LNCAP (cell line): ENCODE measurements around the gene RPL39L.

Experiments
- TF ChIP-seq, protein P1 (sequence below): fragments of 450-650 bp; IDR thresholded peaks from 2 replicates; pipeline ENCODE4 v1.5.1; 2017; ENCODE audit warnings: mild to moderate bottlenecking

The RPL39L gene

DNA sequence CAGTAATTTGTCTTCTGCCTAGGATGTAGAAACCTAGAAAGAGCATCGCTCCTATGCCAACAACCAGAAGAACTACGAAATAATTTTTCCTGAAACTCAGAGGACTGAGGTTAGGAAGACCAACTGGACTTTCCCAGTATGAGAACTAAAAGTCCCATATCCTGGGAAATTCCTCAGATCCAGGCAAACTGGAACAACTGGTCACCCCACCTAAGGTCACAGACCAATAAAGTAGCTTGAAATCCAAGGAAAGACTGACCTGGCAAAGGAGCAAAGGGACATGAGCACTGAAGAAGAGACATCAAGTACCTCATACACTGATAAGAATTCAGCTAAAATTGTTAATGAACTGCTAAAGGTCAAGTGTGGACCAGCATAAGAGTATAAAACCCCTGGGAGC lies 6.6 kb downstream of the RPL39L start:
- TF ChIP-seq, protein P1, sequence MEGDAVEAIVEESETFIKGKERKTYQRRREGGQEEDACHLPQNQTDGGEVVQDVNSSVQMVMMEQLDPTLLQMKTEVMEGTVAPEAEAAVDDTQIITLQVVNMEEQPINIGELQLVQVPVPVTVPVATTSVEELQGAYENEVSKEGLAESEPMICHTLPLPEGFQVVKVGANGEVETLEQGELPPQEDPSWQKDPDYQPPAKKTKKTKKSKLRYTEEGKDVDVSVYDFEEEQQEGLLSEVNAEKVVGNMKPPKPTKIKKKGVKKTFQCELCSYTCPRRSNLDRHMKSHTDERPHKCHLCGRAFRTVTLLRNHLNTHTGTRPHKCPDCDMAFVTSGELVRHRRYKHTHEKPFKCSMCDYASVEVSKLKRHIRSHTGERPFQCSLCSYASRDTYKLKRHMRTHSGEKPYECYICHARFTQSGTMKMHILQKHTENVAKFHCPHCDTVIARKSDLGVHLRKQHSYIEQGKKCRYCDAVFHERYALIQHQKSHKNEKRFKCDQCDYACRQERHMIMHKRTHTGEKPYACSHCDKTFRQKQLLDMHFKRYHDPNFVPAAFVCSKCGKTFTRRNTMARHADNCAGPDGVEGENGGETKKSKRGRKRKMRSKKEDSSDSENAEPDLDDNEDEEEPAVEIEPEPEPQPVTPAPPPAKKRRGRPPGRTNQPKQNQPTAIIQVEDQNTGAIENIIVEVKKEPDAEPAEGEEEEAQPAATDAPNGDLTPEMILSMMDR, result no peak

DNA sequence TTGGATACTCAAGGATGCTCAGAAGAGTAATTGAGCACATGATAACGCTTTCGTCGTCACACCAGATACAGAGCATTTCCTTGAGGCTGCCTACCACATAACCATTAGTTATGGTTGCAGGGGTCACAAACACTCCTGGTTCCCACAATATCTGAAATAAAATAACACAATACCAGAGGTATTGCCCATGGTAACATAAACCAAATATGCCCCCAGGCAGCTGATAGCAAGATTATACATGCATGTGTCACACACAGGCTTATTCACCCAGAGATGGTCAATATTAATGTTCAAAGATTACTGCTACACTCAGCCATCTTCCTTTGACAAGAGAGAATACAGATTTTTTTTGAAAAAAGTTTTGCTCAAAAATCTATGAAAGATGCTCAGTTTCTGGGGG lies 7.3 kb downstream of the RPL39L start:
- TF ChIP-seq, protein P1, result no peak

DNA sequence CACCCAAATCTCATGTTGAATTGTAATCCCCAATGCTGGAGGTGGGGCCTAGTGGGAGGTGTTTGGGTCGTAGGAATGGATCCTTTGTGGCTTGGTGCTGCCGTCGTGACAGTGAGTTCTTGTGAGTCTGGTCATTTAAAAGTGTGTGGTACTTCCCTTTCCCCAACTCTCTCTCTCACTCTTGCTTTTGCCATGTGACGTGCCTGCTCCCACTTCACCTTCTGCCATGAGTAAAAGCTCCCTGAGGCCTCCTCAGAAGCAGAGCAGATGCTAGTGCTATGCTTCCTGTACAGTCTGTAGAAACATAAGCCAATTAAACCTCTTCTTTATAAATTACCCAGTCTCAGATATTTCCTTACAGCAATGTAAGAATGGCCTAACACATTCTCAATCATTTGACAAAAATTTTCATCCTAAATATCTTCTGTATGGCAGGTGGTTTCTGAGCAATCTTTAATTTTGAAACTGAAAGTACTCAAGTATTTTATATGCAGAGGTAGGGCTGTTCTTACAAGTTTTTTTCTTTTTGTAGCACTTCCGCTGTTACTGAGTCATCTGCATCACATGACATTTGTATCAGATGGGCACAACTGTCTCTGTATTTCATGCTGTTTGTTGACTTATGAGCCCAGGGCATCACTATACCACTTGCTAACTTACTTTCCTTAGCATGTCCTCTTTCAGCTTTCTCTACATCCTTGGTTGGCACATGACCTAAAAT lies 8.8 kb downstream of the RPL39L start:
- TF ChIP-seq, protein P1, result no peak

DNA sequence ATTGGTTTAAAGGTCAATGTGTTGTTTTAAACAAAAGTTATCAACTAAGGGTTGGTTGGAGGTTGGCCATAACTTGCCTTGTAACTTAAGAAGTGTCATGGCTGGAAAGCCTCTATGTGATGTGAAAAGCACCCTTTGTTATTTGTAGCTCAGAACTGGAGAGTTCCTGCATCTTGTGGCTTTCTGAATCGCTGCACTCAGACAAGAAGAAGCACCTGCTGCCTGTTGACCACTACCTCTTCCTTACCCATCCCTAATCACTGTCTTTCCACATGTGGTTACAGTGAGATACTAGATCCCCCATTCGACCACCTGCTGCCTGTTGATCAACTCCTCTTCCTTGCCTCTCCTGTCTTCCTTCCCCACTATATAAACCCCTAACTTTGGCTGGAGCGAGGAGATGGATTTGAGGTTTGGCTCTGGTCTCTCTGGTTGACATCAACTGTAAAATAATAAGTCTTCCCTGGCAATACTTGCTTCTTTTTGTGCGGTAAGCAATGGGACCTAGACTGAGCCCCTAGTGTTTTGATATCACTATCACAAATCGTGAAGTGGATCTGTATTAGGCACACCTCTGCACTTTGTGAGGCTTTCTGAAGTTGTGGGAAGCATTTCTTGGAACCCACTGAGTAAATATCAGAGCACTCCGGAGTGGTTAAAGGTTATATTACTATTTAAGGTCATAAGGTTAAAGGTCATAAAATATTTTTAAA lies 13.8 kb downstream of the RPL39L start:
- TF ChIP-seq, protein P1, result no peak

DNA sequence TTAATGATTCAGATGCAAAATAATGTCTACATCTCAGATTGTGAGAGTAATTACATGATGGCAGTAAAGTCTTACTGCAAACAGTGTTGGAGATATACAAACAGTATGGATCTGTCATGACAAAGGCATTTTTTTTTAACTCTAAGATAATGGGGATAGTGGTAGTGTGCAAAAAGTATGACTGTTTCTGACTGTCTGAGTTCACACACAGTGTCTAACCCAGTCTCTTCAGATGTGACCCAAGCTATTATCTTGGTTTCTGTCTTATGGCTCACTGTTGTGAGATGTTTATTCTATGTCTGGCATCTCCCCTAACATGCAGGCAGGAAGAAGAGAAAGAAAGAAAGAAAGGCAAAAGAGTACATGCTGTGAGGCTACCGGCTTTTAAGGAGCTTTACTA lies 17.0 kb downstream of the RPL39L start:
- TF ChIP-seq, protein P1, result no peak

DNA sequence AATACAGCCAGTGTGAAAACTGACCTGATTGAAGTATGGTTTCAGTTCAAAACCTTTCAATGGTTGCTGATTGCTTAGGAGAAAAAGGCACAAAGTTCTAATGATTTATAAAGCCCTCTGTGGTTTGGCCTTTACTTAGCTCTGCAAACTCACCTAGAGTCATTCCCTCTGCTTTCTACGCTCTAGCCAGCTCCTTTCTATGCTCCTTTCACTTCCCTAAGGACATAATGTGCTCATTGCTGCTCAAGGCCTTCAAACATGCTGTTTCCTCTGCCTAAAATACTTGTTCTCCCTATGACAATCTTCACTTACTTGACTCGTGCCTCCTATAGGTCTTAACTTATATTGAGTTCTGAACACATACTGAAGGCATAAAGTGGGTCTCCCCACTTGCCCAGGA lies 19.0 kb downstream of the RPL39L start:
- TF ChIP-seq, protein P1, result no peak

DNA sequence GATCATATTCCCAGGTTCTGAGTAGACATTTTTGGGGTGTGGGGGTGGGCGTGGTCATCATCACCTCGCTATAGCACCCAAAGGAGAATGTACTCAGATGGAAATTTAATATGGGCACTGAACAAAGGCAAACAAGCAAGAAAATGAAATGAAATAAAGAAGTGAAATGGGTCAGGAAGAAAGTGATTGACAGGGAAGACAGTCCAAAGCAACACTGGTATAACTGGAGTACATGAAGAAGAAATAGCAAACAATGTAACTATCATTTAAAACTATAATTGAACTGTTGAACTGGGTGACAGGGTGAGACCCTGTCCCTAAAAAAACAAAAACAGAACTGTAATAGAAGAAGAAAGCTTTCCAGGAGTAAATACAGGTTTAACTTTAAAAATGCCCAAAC lies 24.8 kb downstream of the RPL39L start:
- TF ChIP-seq, protein P1, result no peak
